Activated gamma-delta T cell treated with anti-CD3 and anti-CD28 coated beads, Interleukin-2, amount 50 U/mL, for 16 hours (primary cell): ENCODE results near the gene LDLRAD3.

Experiments used
- DNase-seq: peaks from one replicate; pipeline ENCODE4 v3.0.0-alpha.2; 2020; ENCODE audit warnings: low read depth

LDLRAD3 gene

GRCh38 chr11:36135076-36135475, 191.2 kb downstream of the LDLRAD3 start:
- no peak for DNase-seq

- DNase-seq: no peak
Observed at GRCh38 chr11:36139767-36140166, 195.9 kb downstream of the LDLRAD3 start.

GRCh38 chr11:36141196-36141953, 197.5 kb downstream of the LDLRAD3 start:
- DNase-seq: no peak

GRCh38 chr11:36141956-36142355, 198.1 kb downstream of the LDLRAD3 start:
- no peak for DNase-seq

- DNase-seq: no peak
Observed at GRCh38 chr11:36142439-36142838, 198.6 kb downstream of the LDLRAD3 start.

GRCh38 chr11:36142879-36143278, 199.0 kb downstream of the LDLRAD3 start:
- no peak for DNase-seq

GRCh38 chr11:36146437-36146836, 202.6 kb downstream of the LDLRAD3 start:
- no peak for DNase-seq

- DNase-seq: no peak
Observed at GRCh38 chr11:36147491-36147890, 203.6 kb downstream of the LDLRAD3 start.

GRCh38 chr11:36148701-36149100, 204.8 kb downstream of the LDLRAD3 start:
- DNase-seq: no peak

- no peak for DNase-seq
Observed at GRCh38 chr11:36149538-36150242, 205.8 kb downstream of the LDLRAD3 start.

- no peak for DNase-seq
Observed at GRCh38 chr11:36150986-36151385, 207.1 kb downstream of the LDLRAD3 start.

GRCh38 chr11:36151933-36152580, 208.2 kb downstream of the LDLRAD3 start:
- DNase-seq: no peak

GRCh38 chr11:36153551-36153950, 209.7 kb downstream of the LDLRAD3 start:
- DNase-seq: no peak

- DNase-seq: no peak
Observed at GRCh38 chr11:36155124-36155561, 211.3 kb downstream of the LDLRAD3 start.

- DNase-seq: no peak
Observed at GRCh38 chr11:36155770-36156160, 211.9 kb downstream of the LDLRAD3 start.

GRCh38 chr11:36156161-36156816, 212.4 kb downstream of the LDLRAD3 start:
- DNase-seq: no peak

GRCh38 chr11:36156817-36157519, 213.1 kb downstream of the LDLRAD3 start:
- DNase-seq: no peak

- DNase-seq: no peak
Observed at GRCh38 chr11:36160091-36160490, 216.2 kb downstream of the LDLRAD3 start.

GRCh38 chr11:36161572-36161971, 217.7 kb downstream of the LDLRAD3 start:
- DNase-seq: no peak

- DNase-seq: no peak
Observed at GRCh38 chr11:36162006-36162882, 218.4 kb downstream of the LDLRAD3 start.
